Neural progenitor cell (in vitro differentiated cells): Measurements from ENCODE around the gene CELSR2. TPM values are rescaled to one million over a fixed set of nuclear protein-coding genes. Genes with fewer than 3 reads are reported as not detected.

Experiments used
- DNase-seq: peaks from one replicate; pipeline ENCODE4 v3.0.0-alpha.2; 2016; ENCODE audit warnings: low spot score
- H2AFZ ChIP-seq: fragments of 200-600 bp; sonication (generic); replicated peaks from 2 replicates; pipeline ENCODE4 v1.6.1; 2016; ENCODE audit warnings: antibody characterized with exemption
- H3F3A ChIP-seq: fragments of 200-600 bp; sonication (generic); 2 replicates; pipeline ENCODE4 v1.6.1; 2016; ENCODE audit warnings: antibody characterized with exemption, low read depth
- H3K27ac ChIP-seq: fragments of 200-600 bp; sonication (generic); 2 replicates; pipeline ENCODE4 v1.5.1; 2016; ENCODE audit warnings: mild to moderate bottlenecking
- H3K27me3 ChIP-seq: fragments of 200-600 bp; sonication (generic); 2 replicates; pipeline ENCODE4 v1.6.1; 2016; ENCODE audit warnings: mild to moderate bottlenecking, moderate library complexity
- H3K36me3 ChIP-seq: fragments of 200-600 bp; sonication (generic); 2 replicates; pipeline ENCODE4 v1.5.1; 2016
- H3K4me1 ChIP-seq: fragments of 200-600 bp; sonication (generic); 2 replicates; pipeline ENCODE4 v1.6.1; 2016; ENCODE audit warnings: mixed run types
- H3K4me2 ChIP-seq: fragments of 200-600 bp; sonication (generic); 2 replicates; pipeline ENCODE4 v1.6.1; 2016
- H3K4me3 ChIP-seq: fragments of 200-600 bp; sonication (generic); 2 replicates; pipeline ENCODE4 v1.5.1; 2016
- H3K79me2 ChIP-seq: fragments of 200-600 bp; sonication (generic); 2 replicates; pipeline ENCODE4 v1.6.1; 2016; ENCODE audit warnings: low read depth
- H3K9ac ChIP-seq: fragments of 200-600 bp; sonication (generic); 2 replicates; pipeline ENCODE4 v1.6.1; 2016
- H3K9me3 ChIP-seq: fragments of 200-600 bp; sonication (generic); 2 replicates; pipeline ENCODE4 v1.5.1; 2016; ENCODE audit warnings: low read depth
- H4K20me1 ChIP-seq: fragments of 200-600 bp; sonication (generic); 2 replicates; pipeline ENCODE4 v1.6.1; 2016; ENCODE audit warnings: low read depth
- H3K27ac Mint-ChIP-seq: 3 replicates; pipeline ENCODE4 v1.8.0; 2021; ENCODE audit warnings: mixed read lengths
- H3K27me3 Mint-ChIP-seq: 2 replicates; pipeline ENCODE4 v1.8.0; 2022; ENCODE audit warnings: low read depth, mild to moderate bottlenecking, inconsistent platforms, moderate library complexity, mixed read lengths; ENCODE audit not compliant: insufficient read depth
- H3K36me3 Mint-ChIP-seq: 3 replicates; pipeline ENCODE4 v1.8.0; 2021; ENCODE audit warnings: mixed read lengths
- H3K4me1 Mint-ChIP-seq: 3 replicates; pipeline ENCODE4 v1.8.0; 2021; ENCODE audit warnings: mixed read lengths
- H3K4me3 Mint-ChIP-seq: 3 replicates; pipeline ENCODE4 v1.8.0; 2021; ENCODE audit warnings: mild to moderate bottlenecking, moderate library complexity, mixed read lengths
- H3K9me3 Mint-ChIP-seq: 3 replicates; pipeline ENCODE4 v1.8.0; 2020; ENCODE audit warnings: mixed read lengths
- EZH2 ChIP-seq: fragments of 200-600 bp; sonication (generic); IDR thresholded peaks from 2 replicates; pipeline ENCODE4 v1.6.1; 2017; ENCODE audit warnings: antibody characterized with exemption, mild to moderate bottlenecking, moderate library complexity
- EZH2phosphoT487 ChIP-seq: fragments of 200-600 bp; sonication (generic); IDR thresholded peaks from 2 replicates; pipeline ENCODE4 v1.6.1; 2017; ENCODE audit warnings: antibody characterized with exemption
- total RNA-seq: library from RNA; depleted of rRNA; stranded (reverse); fragments of >200 nt; gene quantifications from 2 replicates; pipeline ENCODE4 v1.2.3, GENCODE V29; 2015; ENCODE audit warnings: low replicate concordance
- TF ChIP-seq, protein P1 (sequence below): fragments of 200-600 bp; sonication (generic); IDR thresholded peaks from 2 replicates; pipeline ENCODE4 v1.5.1; 2017; ENCODE audit warnings: antibody characterized with exemption, mild to moderate bottlenecking

Gene CELSR2
- total RNA-seq, 1 donor from 2014 or later = 11.1 TPM

GRCh38 chr1:109322974-109323373 is 73.6 kb downstream of the CELSR2 start:
- no peaks in the 10 kb centered on the region for H3F3A ChIP-seq
- Mint-ChIP-seq H3K27me3 (peaks cover 2% of the 10 kb centered on the region), H3K4me1 (peaks cover 3% of the 10 kb centered on the region), H3K4me3 (no peak overlapping the region), H3K36me3 (peaks cover 32% of the 10 kb centered on the region), H3K27ac (no peak overlapping the region), H3K9me3 (no peaks in the 10 kb centered on the region)
- no peak overlapping the region for H3K4me2 ChIP-seq
- no peaks in the 10 kb centered on the region for H4K20me1 ChIP-seq
- H3K27me3 ChIP-seq = no peaks in the 10 kb centered on the region
- H2AFZ ChIP-seq = no peak overlapping the region
- no peaks in the 10 kb centered on the region for H3K4me1 ChIP-seq
- TF ChIP-seq, protein P1, sequence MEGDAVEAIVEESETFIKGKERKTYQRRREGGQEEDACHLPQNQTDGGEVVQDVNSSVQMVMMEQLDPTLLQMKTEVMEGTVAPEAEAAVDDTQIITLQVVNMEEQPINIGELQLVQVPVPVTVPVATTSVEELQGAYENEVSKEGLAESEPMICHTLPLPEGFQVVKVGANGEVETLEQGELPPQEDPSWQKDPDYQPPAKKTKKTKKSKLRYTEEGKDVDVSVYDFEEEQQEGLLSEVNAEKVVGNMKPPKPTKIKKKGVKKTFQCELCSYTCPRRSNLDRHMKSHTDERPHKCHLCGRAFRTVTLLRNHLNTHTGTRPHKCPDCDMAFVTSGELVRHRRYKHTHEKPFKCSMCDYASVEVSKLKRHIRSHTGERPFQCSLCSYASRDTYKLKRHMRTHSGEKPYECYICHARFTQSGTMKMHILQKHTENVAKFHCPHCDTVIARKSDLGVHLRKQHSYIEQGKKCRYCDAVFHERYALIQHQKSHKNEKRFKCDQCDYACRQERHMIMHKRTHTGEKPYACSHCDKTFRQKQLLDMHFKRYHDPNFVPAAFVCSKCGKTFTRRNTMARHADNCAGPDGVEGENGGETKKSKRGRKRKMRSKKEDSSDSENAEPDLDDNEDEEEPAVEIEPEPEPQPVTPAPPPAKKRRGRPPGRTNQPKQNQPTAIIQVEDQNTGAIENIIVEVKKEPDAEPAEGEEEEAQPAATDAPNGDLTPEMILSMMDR = no peak
- TF ChIP-seq EZH2phosphoT487 (no peak), EZH2 (no peak)
- no peaks in the 10 kb centered on the region for H3K79me2 ChIP-seq
- H3K27ac ChIP-seq = no peak overlapping the region
- H3K9me3 ChIP-seq = no peaks in the 10 kb centered on the region
- H3K36me3 ChIP-seq = peaks cover 8% of the 10 kb centered on the region
- DNase-seq = no peak
- H3K9ac ChIP-seq = no peak overlapping the region
- no peak overlapping the region for H3K4me3 ChIP-seq

Other genes starting within 250 kb of the CELSR2 start
- 8.2 and 17.3 TPM in 2 replicates for gene WDR47, start 207.4 kb upstream of the CELSR2 start, total RNA-seq
- 26.9 and 48.4 TPM in 2 replicates for gene TAF13, start 173.5 kb upstream of the CELSR2 start, total RNA-seq
- gene TMEM167B, start 158.8 kb upstream of the CELSR2 start, total RNA-seq = 18.5 and 22.1 TPM in 2 replicates
- 1.5 and 2.0 TPM in 2 replicates for gene ELAPOR1, start 135.4 kb upstream of the CELSR2 start, total RNA-seq
- 118 and 128 TPM in 2 replicates for gene SARS1, start 35.6 kb upstream of the CELSR2 start, total RNA-seq
- gene PSRC1, start 33.6 kb downstream of the CELSR2 start, total RNA-seq = 78.1 and 134 TPM in 2 replicates
- not detected in 2 replicates for gene MYBPHL, start 57.5 kb downstream of the CELSR2 start, total RNA-seq
- gene SORT1, start 148.4 kb downstream of the CELSR2 start, total RNA-seq = 33.3 and 38.9 TPM in 2 replicates
- 49.9 and 62.0 TPM in 2 replicates for gene PSMA5, start 176.9 kb downstream of the CELSR2 start, total RNA-seq
- gene SYPL2, start 217.0 kb downstream of the CELSR2 start, total RNA-seq = not detected in 2 replicates
- gene ATXN7L2, start 234.4 kb downstream of the CELSR2 start, total RNA-seq = 6.5 and 8.5 TPM in 2 replicates
- gene CYB561D1, start 244.6 kb downstream of the CELSR2 start, total RNA-seq = 4.3 and 6.8 TPM in 2 replicates